ENCODE data around the gene SMIM17. TPM values are rescaled to one million over a fixed set of nuclear protein-coding genes. Genes with fewer than 3 reads are reported as not detected.
A peak's percentile ranks its signal among the peaks of the same experiment; 100 is the strongest.

SMIM17 gene
- total and polyA plus RNA-seq, 4 donors = 0.10 to 0.94 (median 0.27) TPM

- no peak overlapping the region for H3K9ac ChIP-seq (ENCODE audit: insufficient read depth in 1 of 2, low read length in 2 of 2)
- TF ChIP-seq CTCF (IDR thresholded peaks at IDR 0.05; ENCODE audit: control extremely low read depth, extremely low read depth) = no peak
- peaks cover 3 to 14% (median 10%) of the 10 kb centered on the region in 4 donors for H3K36me3 ChIP-seq (ENCODE audit: control insufficient read depth in 4 of 4, insufficient read depth in 4 of 4, low read length in 4 of 4)
- no peaks in the 10 kb centered on the region for H3K4me1 ChIP-seq (ENCODE audit: control insufficient read depth in 5 of 5, insufficient read depth in 5 of 5, low read length in 5 of 5)
- ATAC-seq (ENCODE audit: insufficient read depth, low FRiP score) (no peak), DNase-seq (no peak)
- WGBS, 2 donors = 91 to 92% methylated on average over 60 of the region's 60 CpGs
- peaks cover 0 to 49% (median 0%) of the 10 kb centered on the region in 4 donors for H3K9me3 ChIP-seq (ENCODE audit: control insufficient read depth in 4 of 4, insufficient read depth in 3 of 4, low read length in 3 of 4)
- no peak overlapping the region for H3K27ac ChIP-seq (ENCODE audit: low read depth in 1 of 2, low read length in 1 of 2)
- no peak overlapping the region for H3K4me3 ChIP-seq
- H3K27me3 ChIP-seq (ENCODE audit: control insufficient read depth in 3 of 3, insufficient read depth in 3 of 3, low read length in 2 of 3) = no peaks in the 10 kb centered on the region
Measured at GRCh38 chr19:56663931-56664500, 21.1 kb downstream of the SMIM17 start.

- Histone ChIP-seq H3K36me3 (ENCODE audit: control insufficient read depth in 4 of 4, insufficient read depth in 4 of 4, low read length in 4 of 4) (peaks cover 3 to 14% (median 10%) of the 10 kb centered on the region in 4 donors), H3K9ac (ENCODE audit: insufficient read depth in 1 of 2, low read length in 2 of 2) (no peak overlapping the region), H3K4me1 (ENCODE audit: control insufficient read depth in 5 of 5, insufficient read depth in 5 of 5, low read length in 5 of 5) (no peaks in the 10 kb centered on the region), H3K4me3 (no peak overlapping the region), H3K9me3 (ENCODE audit: control insufficient read depth in 4 of 4, insufficient read depth in 3 of 4, low read length in 3 of 4) (peaks cover 0 to 45% (median 0%) of the 10 kb centered on the region in 4 donors), H3K27me3 (ENCODE audit: control insufficient read depth in 3 of 3, insufficient read depth in 3 of 3, low read length in 2 of 3) (no peaks in the 10 kb centered on the region), H3K27ac (ENCODE audit: low read depth in 1 of 2, low read length in 1 of 2) (no peak overlapping the region)
- ATAC-seq (ENCODE audit: insufficient read depth, low FRiP score) (no peak), DNase-seq (no peak)
- no peak for TF ChIP-seq CTCF (IDR thresholded peaks at IDR 0.05; ENCODE audit: control extremely low read depth, extremely low read depth)
- WGBS, 2 donors = 92 to 95% methylated on average over 43 of the region's 43 CpGs
Measured at GRCh38 chr19:56664511-56664910, 21.6 kb downstream of the SMIM17 start.

- DNase-seq (peak in 1 of 3 donors; percentile 26), ATAC-seq (ENCODE audit: insufficient read depth, low FRiP score) (no peak)
- no peak overlapping the region for H3K9ac ChIP-seq (ENCODE audit: insufficient read depth in 1 of 2, low read length in 2 of 2)
- H3K36me3 ChIP-seq (ENCODE audit: control insufficient read depth in 4 of 4, insufficient read depth in 4 of 4, low read length in 4 of 4) = peaks cover 3 to 14% (median 10%) of the 10 kb centered on the region in 4 donors
- H3K4me1 ChIP-seq (ENCODE audit: control insufficient read depth in 5 of 5, insufficient read depth in 5 of 5, low read length in 5 of 5) = peaks cover 0 to 13% (median 9%) of the 10 kb centered on the region in 5 donors
- H3K9me3 ChIP-seq (ENCODE audit: control insufficient read depth in 4 of 4, insufficient read depth in 3 of 4, low read length in 3 of 4) = peaks cover 0 to 51% (median 0%) of the 10 kb centered on the region in 4 donors
- H3K4me3 ChIP-seq = no peak overlapping the region
- no peak for TF ChIP-seq CTCF (IDR thresholded peaks at IDR 0.05; ENCODE audit: control extremely low read depth, extremely low read depth)
- H3K27ac ChIP-seq (ENCODE audit: low read depth in 1 of 2, low read length in 1 of 2) = no peak overlapping the region
- WGBS, 2 donors = 70 to 72% methylated on average over 6 of the region's 6 CpGs
- no peaks in the 10 kb centered on the region for H3K27me3 ChIP-seq (ENCODE audit: control insufficient read depth in 3 of 3, insufficient read depth in 3 of 3, low read length in 2 of 3)
Measured at GRCh38 chr19:56667311-56667870, 24.4 kb downstream of the SMIM17 start.
